ENCODE data around the gene DCC. TPM values are rescaled to one million over a fixed set of nuclear protein-coding genes. Genes with fewer than 3 reads are reported as not detected.
A peak's percentile ranks its signal among the peaks of the same experiment; 100 is the strongest.

DCC gene
- total RNA-seq, 4 donors from 2014 or later: 0.84 to 1.2 TPM; not detected in 2

GRCh38 chr18:53148123-53148522 lies 808.1 kb downstream of the DCC start:
- DNase-seq (ENCODE audit: low spot score in 2 of 2): no peak
- no peaks in the 10 kb centered on the region for H3K36me3 ChIP-seq

GRCh38 chr18:53152476-53152875 lies 812.5 kb downstream of the DCC start:
- no peak for DNase-seq (ENCODE audit: low spot score in 2 of 2)
- no peaks in the 10 kb centered on the region for H3K9me3 ChIP-seq
- WGBS, 2 donors: 92% methylated on average over 2 of the region's 2 CpGs
- no peaks in the 10 kb centered on the region for H3K27me3 ChIP-seq
- no peak overlapping the region for H3K27ac ChIP-seq
- no peaks in the 10 kb centered on the region for H3K36me3 ChIP-seq
- TF ChIP-seq POLR2A (IDR thresholded peaks at IDR 0.05) (no peak), EP300 (IDR thresholded peaks at IDR 0.05) (no peak)
- TF ChIP-seq, protein P1, sequence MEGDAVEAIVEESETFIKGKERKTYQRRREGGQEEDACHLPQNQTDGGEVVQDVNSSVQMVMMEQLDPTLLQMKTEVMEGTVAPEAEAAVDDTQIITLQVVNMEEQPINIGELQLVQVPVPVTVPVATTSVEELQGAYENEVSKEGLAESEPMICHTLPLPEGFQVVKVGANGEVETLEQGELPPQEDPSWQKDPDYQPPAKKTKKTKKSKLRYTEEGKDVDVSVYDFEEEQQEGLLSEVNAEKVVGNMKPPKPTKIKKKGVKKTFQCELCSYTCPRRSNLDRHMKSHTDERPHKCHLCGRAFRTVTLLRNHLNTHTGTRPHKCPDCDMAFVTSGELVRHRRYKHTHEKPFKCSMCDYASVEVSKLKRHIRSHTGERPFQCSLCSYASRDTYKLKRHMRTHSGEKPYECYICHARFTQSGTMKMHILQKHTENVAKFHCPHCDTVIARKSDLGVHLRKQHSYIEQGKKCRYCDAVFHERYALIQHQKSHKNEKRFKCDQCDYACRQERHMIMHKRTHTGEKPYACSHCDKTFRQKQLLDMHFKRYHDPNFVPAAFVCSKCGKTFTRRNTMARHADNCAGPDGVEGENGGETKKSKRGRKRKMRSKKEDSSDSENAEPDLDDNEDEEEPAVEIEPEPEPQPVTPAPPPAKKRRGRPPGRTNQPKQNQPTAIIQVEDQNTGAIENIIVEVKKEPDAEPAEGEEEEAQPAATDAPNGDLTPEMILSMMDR (IDR thresholded peaks at IDR 0.05): no peak
- H3K4me3 ChIP-seq: no peak overlapping the region
- H3K4me1 ChIP-seq: no peaks in the 10 kb centered on the region

More at GRCh38 chr18:53148123-53148522, 808.1 kb downstream of the DCC start:
- no peaks in the 10 kb centered on the region for H3K9me3 ChIP-seq
- TF ChIP-seq, protein P1 (IDR thresholded peaks at IDR 0.05): no peak
- H3K4me1 ChIP-seq: no peaks in the 10 kb centered on the region
- H3K27ac ChIP-seq: no peak overlapping the region
- WGBS, 2 donors: 59% methylated on average over 5 of the region's 5 CpGs
- no peak overlapping the region for H3K4me3 ChIP-seq
- H3K27me3 ChIP-seq: no peaks in the 10 kb centered on the region

- H3K27ac ChIP-seq: no peak overlapping the region
- TF ChIP-seq EP300 (IDR thresholded peaks at IDR 0.05): no peak
- TF ChIP-seq, protein P1 (IDR thresholded peaks at IDR 0.05): peak in 1 of 5 experiments; percentile 42
- DNase-seq (ENCODE audit: low spot score in 2 of 2): no peak
- H3K9me3 ChIP-seq: no peaks in the 10 kb centered on the region
- no peaks in the 10 kb centered on the region for H3K27me3 ChIP-seq
- no peaks in the 10 kb centered on the region for H3K4me1 ChIP-seq
- 27 to 35% methylated on average over 4 of the region's 4 CpGs for WGBS, 2 donors
- H3K4me3 ChIP-seq: no peak overlapping the region
- H3K36me3 ChIP-seq: no peaks in the 10 kb centered on the region
Observed at GRCh38 chr18:53153281-53153680, 813.3 kb downstream of the DCC start.

DNA sequence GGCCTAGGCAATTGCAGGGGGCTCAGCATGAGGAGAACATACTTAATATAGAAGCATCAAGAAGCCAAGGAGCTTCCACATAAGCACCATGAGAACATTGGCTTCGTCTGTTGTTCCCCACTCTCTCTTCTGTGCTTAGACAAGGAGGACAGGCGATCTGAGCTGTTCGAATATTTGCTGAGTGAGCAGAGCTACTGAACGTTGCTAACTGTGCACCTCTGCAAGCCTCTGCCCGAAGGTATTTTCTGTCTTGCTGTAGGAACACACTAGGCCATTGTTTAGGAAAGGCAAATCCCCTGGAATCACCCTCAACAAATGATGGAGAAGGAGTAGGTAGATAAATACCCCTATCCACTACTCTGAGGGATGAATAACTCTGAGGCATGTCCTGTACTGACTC lies 813.8 kb downstream of the DCC start:
- TF ChIP-seq EP300 (IDR thresholded peaks at IDR 0.05) (no peak), POLR2A (IDR thresholded peaks at IDR 0.05) (no peak)
- TF ChIP-seq, protein P1 (IDR thresholded peaks at IDR 0.05): no peak
- no peak for DNase-seq (ENCODE audit: low spot score in 2 of 2)
- H3K4me1 ChIP-seq: no peaks in the 10 kb centered on the region
- no peaks in the 10 kb centered on the region for H3K9me3 ChIP-seq
- no peak overlapping the region for H3K4me3 ChIP-seq
- no peaks in the 10 kb centered on the region for H3K36me3 ChIP-seq
- H3K27me3 ChIP-seq: no peaks in the 10 kb centered on the region
- WGBS, 2 donors: 68 to 77% methylated on average over 5 of the region's 5 CpGs
- no peak overlapping the region for H3K27ac ChIP-seq

DNA sequence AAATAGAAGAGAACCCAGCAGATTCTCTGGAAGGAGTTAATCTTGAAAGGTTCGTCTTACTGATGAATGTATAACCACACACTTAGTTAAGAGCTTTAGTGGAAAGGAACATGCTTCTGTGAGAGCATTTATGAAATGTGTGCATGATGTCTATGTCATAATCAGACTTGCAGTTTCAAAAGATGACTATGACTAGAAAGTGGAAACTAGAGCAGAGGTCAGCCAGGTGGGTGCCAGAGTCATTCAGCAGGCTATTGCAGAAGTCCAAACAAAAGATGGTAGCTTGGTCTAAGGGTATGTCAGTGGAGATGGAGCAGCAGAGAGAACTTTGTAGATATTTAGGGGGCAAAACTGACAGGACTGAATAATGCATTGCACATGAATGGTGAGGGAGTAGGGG lies 825.8 kb downstream of the DCC start:
- H3K4me1 ChIP-seq: no peaks in the 10 kb centered on the region
- H3K27me3 ChIP-seq: no peaks in the 10 kb centered on the region
- H3K4me3 ChIP-seq: no peak overlapping the region
- TF ChIP-seq, protein P1 (IDR thresholded peaks at IDR 0.05): no peak
- TF ChIP-seq POLR2A (IDR thresholded peaks at IDR 0.05) (no peak), EP300 (IDR thresholded peaks at IDR 0.05) (no peak)
- H3K27ac ChIP-seq: no peak overlapping the region
- WGBS, 2 donors: 76 to 81% methylated on average over 1 of the region's 1 CpG
- H3K36me3 ChIP-seq: no peaks in the 10 kb centered on the region
- H3K9me3 ChIP-seq: no peaks in the 10 kb centered on the region
- no peak for DNase-seq (ENCODE audit: low spot score in 2 of 2)

Measured in tibial nerve (tissue), 4 donors.